Activated CD4-positive, alpha-beta T cell treated with anti-CD3 and anti-CD28 coated beads, Interleukin-2, amount 10 ng/mL, durations not matched to agents 7 days and 5 days (primary cell): Measurements from ENCODE around the gene BPNT1. TPM values are rescaled to one million over a fixed set of nuclear protein-coding genes. Genes with fewer than 3 reads are reported as not detected.
A peak's percentile ranks its signal among the peaks of the same experiment; 100 is the strongest.
"Not testable (repeated sequence)": the region's sequence is repeated elsewhere in the genome, so short reads cannot be mapped to it uniquely, and the experiment has no call there.

Source experiments
- CTCF ChIA-PET: fragments of 350-600 bp; sonication (Branson Sonifier 250); formaldehyde crosslinking; loops from one replicate; lab custom pipeline; 2021; ENCODE audit warnings: antibody characterized with exemption; lab: Charles Lee
- POLR2A ChIA-PET: fragments of 350-600 bp; sonication (Branson Sonifier 250); formaldehyde crosslinking; loops from one replicate; lab custom pipeline; 2021; ENCODE audit warnings: antibody characterized with exemption; lab: Charles Lee
- DNase-seq: peaks from one replicate; pipeline ENCODE4 v3.0.0-alpha.2; 2020
- H3K27ac Mint-ChIP-seq: one replicate; pipeline ENCODE4 v1.8.0; 2021; ENCODE audit warnings: mild to moderate bottlenecking, moderate library complexity, mixed read lengths
- H3K27me3 Mint-ChIP-seq: one replicate; pipeline ENCODE4 v1.8.0; 2021; ENCODE audit warnings: mixed read lengths
- H3K36me3 Mint-ChIP-seq: one replicate; pipeline ENCODE4 v1.8.0; 2021; ENCODE audit warnings: low read depth, mixed read lengths
- H3K4me1 Mint-ChIP-seq: one replicate; pipeline ENCODE4 v1.8.0; 2021; ENCODE audit warnings: mixed read lengths
- H3K4me3 Mint-ChIP-seq: one replicate; pipeline ENCODE4 v1.8.0; 2021; ENCODE audit warnings: mild to moderate bottlenecking, moderate library complexity, mixed read lengths
- H3K9me3 Mint-ChIP-seq: one replicate; pipeline ENCODE4 v1.8.0; 2021; ENCODE audit warnings: mixed read lengths
- total RNA-seq, 2 experiments: library from RNA; stranded (reverse); gene quantifications; one replicate each; pipeline ENCODE4 v1.2.3, GENCODE V29; 2021

BPNT1 gene
- total RNA-seq, 2 experiments from 2014 or later = 23.4 to 23.8 TPM

DNA sequence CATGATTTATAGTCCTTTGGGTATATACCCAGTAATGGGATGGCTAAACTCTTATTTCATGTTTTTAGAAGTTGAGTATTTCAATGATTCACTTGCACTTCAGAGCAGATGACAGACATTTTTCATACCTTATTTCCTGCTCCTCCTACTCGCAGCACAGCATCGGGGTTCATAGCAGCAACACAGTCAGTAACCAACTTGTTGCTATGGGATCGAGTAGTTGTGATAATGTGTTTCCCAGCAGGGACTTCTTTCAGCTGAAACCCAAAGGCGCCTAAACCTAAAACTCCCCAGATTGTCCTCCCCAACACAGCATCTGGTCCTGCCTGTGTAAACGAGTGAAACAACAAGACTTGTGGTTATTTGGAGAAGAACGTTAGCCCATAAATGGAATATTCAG lies 27.0 kb downstream of the BPNT1 start:
- no peak for DNase-seq
- Mint-ChIP-seq H3K36me3 (peaks cover 27% of the 10 kb centered on the region), H3K4me1 (no peaks in the 10 kb centered on the region), H3K9me3 (no peaks in the 10 kb centered on the region), H3K27ac (no peak overlapping the region), H3K27me3 (no peaks in the 10 kb centered on the region), H3K4me3 (no peak overlapping the region)
- CTCF ChIA-PET = no interaction called here
- POLR2A ChIA-PET = no interaction called here

DNA sequence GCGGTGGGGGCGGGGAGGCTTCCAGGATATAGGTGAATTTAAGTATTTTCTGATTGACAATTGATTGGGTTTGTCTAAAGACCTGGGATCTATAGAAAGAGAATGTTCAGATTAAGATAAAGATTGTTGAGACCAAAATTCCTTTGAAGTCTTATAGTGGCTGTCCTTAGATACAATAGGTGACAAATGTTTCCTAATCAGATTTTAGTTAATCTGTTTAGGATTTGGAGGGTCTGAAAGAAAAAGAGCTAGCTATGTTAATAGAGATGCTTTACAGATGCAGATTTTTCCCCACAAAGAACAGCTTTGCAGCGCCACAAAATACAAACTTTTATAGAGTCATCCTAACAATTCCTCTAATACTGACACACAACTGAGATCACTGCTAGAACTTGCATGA lies 28.7 kb downstream of the BPNT1 start:
- no peak overlapping the region for H3K27ac Mint-ChIP-seq
- peaks cover 5% of the 10 kb centered on the region for H3K4me1 Mint-ChIP-seq
- H3K36me3 Mint-ChIP-seq = peaks cover 27% of the 10 kb centered on the region
- ChIA-PET CTCF (no interaction called here), POLR2A (no interaction called here)
- no peaks in the 10 kb centered on the region for H3K9me3 Mint-ChIP-seq
- H3K27me3 Mint-ChIP-seq = no peaks in the 10 kb centered on the region
- DNase-seq = no peak
- no peak overlapping the region for H3K4me3 Mint-ChIP-seq

DNA sequence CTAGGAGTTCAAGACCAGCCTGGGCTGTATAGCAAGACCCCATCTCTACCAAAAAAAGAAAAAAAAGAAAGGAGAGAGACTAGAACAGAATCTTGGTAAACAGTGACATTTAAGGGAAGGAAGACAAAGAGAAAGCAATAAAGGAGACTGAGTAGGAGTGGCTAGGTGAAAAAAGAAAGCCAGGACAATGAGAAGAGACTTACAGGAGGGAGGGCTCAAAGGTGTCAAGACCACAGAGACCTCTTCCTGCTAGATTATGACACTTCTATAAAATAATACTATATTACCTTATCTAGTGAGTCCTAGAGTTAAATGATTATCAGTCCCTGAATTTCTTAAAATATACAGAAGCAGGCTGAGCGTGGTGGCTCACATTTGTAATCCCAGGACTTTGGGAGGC lies 33.2 kb downstream of the BPNT1 start:
- Mint-ChIP-seq H3K27me3 (no peaks in the 10 kb centered on the region), H3K9me3 (no peaks in the 10 kb centered on the region), H3K36me3 (peaks cover 6% of the 10 kb centered on the region), H3K4me1 (peaks cover 5% of the 10 kb centered on the region), H3K27ac (peak overlapping the region; percentile 44), H3K4me3 (no peak overlapping the region)
- CTCF ChIA-PET = no interaction called here
- POLR2A ChIA-PET = no interaction called here
- DNase-seq = no peak

DNA sequence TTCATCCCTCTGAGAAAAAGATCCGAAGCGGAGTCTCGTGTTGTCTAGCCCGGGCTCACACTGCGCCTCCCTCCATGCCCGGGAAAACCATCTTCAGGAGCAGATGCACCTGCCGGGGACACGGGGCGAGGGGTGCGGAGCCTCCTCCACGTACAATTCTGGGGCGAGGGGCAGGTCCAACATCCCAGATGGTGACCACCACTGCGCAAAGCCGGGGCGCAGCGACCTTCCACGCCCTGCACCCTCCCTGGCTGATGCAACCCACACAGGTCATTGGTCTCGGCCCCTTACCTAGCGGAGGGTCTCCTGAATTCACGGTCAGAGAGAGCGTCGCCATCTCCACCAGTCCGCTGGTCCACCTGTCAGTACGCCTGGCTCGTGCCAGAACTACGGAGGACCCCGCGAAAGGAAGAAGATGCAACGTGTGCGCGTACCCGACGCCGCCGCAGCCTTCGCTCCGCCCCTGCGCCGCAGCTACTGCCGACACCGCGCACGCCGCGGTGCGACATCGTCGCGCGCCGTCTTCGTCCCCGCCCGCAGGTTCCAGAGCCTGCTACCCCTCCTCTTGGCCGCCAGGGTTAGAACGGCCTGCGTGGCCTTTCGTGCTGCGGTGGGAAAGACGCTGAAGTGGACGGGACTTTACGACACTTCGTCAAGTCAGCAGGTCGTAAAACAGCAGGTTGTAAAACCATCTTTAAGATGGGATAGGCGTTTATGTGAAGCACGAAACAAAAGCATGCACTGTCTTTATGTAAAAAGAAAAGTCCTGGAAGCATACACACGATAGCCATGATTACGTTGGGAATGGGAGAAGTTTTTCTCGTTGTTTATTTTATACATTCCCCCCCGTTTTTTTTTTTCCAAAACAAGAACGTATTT lies 43.3 kb downstream of the BPNT1 start, which contains the start of gene EPRS1:
EPRS1 (minus strand) TSS at position 454 of the 879 bp plus-strand sequence; CDS start at position 337, 117 bp downstream.
- no peaks in the 10 kb centered on the region for H3K9me3 Mint-ChIP-seq
- peak within 1 kb of the TSS; percentile 97 for H3K27ac Mint-ChIP-seq
- peak within 1 kb of the TSS; percentile 98 for H3K4me3 Mint-ChIP-seq
- peak; percentile 95 for DNase-seq
- peaks cover 47% of the 10 kb centered on the region for H3K4me1 Mint-ChIP-seq
- peaks cover 12% of the 10 kb centered on the region for H3K36me3 Mint-ChIP-seq
- H3K27me3 Mint-ChIP-seq = no peaks in the 10 kb centered on the region
- ChIA-PET CTCF (interaction anchor here (0.6 to 1.0 kb wide), 9 partner anchors 8 to 129 kb away, joined by 3 to 5 read pairs (median 4); no protein-coding TSS in a partner anchor), POLR2A (no interaction called here)

DNA sequence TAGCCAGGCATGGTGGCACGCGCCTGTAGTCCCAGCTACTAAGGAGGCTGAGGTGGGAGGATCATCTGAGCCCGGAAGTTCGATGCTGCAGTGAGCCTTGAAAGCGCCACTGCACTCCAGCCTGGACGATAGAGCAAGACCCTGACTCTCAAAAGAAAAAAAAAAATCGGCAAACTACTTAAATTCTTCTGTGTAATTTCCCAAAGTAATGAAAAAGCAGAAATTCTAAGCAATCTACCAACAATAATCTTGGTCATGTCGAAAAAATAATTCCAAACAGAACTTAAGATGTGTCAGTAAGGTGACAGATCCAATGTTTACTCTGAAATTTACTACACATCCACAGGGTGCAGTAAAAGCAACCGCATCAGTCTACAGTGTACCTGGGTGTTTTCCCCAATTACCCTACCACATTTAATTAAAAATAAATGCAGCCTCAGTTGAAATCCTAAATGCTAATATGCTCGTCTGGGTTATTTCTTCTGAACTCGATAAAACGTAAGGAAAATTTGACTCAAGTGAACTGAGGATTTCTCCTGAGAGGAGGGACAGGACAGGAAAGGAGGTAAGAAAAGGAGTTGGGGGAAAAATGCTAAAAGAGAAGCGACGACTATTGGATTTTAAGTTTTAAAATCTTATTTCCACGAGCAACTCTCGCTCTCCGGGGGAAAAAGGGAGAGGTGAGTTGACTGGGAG lies 44.1 kb downstream of the BPNT1 start:
- H3K27me3 Mint-ChIP-seq = no peaks in the 10 kb centered on the region
- DNase-seq = peak; percentile 14
- no peaks in the 10 kb centered on the region for H3K9me3 Mint-ChIP-seq
- peaks cover 12% of the 10 kb centered on the region for H3K36me3 Mint-ChIP-seq
- H3K27ac Mint-ChIP-seq = peak overlapping the region; percentile 97
- peak overlapping the region; percentile 98 for H3K4me3 Mint-ChIP-seq
- H3K4me1 Mint-ChIP-seq = peaks cover 52% of the 10 kb centered on the region
- CTCF ChIA-PET = interaction anchor here (0.6 to 1.0 kb wide), 9 partner anchors 8 to 128 kb away, joined by 3 to 5 read pairs (median 4); no protein-coding TSS in a partner anchor
- POLR2A ChIA-PET = interaction anchor here (1.2 kb wide), 1 partner anchor 14 kb away, joined by 3 read pairs; no protein-coding TSS in a partner anchor

DNA sequence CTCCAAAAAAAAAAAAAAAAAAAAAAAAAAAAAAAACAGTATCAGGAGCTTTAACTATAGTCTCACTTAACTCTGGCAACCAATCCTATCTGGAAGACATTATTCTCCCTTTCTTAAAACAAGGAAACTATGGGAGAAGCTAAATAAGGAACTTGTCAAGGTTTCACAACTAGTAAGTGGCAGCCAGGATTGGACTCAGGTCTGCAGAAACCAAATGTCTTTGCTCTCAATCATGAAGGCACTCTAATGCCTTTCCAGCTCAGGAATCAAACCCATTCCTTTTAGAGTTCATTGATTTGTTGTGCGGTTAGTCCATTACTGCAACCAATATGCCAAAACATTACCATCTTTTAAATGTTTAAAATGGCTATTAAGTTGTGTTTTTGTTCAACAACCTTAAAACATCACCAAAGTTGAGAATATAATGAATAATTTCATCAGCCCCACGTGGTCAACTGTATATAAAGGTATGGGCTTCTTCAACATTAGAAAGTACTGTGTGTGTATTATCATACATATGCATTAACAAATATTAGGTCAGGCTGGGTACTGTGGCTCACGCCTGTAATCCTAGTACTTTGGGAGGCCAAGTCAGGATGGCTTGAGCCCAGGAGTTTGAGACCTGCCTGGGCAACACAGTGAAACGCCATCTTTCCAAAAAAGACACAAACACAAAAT lies 44.8 kb downstream of the BPNT1 start:
- H3K27ac Mint-ChIP-seq = peak overlapping the region; percentile 97
- H3K4me1 Mint-ChIP-seq = peaks cover 52% of the 10 kb centered on the region
- CTCF ChIA-PET = interaction anchor here (1.0 kb wide), 1 partner anchor 9 kb away, joined by 3 read pairs; no protein-coding TSS in a partner anchor

DNA sequence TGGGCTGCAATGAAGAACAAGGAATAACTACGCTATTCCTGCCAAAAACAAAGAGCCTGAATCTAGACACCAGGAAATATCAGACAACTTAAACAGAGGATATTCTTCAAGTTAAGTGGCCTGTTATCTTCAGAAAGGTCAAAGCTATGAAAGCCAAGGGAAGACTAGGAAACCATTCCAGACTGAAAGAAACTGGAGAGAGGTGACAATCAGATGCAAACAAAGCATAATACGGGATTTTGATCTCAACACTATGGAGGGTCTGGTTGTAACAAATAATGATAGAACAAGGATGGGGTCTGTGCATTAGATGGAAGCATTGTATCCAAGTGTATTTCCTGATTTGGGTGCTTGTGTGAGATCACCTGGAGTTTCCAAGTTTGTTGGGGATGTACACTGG lies 45.9 kb downstream of the BPNT1 start:
- no peaks in the 10 kb centered on the region for H3K9me3 Mint-ChIP-seq
- DNase-seq = no peak
- no peaks in the 10 kb centered on the region for H3K27me3 Mint-ChIP-seq
- ChIA-PET POLR2A (no interaction called here), CTCF (no interaction called here)
- H3K36me3 Mint-ChIP-seq = peaks cover 18% of the 10 kb centered on the region
- H3K4me3 Mint-ChIP-seq = no peak overlapping the region
- no peak overlapping the region for H3K27ac Mint-ChIP-seq
- peaks cover 57% of the 10 kb centered on the region for H3K4me1 Mint-ChIP-seq

More for the DNA sequence above, 44.8 kb downstream of the BPNT1 start:
- DNase-seq = no peak
- Mint-ChIP-seq H3K4me3 (peak overlapping the region; percentile 98), H3K36me3 (peaks cover 12% of the 10 kb centered on the region), H3K27me3 (no peaks in the 10 kb centered on the region), H3K9me3 (no peaks in the 10 kb centered on the region)
- POLR2A ChIA-PET = interaction anchor here (1.2 kb wide), 1 partner anchor 13 kb away, joined by 3 read pairs; no protein-coding TSS in a partner anchor

DNA sequence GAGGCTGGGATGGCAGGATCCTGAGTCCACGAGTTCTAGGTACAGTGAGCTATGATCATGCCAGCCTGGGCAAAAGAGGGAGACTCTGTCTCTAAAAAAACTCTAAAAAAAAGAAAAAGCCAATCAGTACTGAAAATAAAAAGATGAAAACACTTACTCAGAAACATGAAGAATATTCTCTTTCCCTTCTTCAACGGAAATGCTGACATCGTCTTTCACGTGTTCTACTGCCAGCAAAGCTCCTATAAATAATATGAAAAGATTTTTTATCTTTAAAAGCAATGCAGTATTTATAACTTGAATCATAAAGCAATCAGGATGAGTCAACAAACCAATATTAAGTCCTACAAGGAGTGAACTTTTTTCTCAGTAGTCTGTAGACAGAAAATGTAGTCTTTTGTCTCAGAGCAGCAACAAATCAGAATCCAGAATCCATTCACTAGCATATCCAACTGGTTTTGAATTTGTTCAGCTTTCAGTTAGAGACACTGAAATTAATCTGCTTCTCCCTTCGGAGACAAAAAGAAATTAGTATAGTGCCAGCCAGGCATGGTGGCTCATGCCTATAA lies 49.5 kb downstream of the BPNT1 start:
- Mint-ChIP-seq H3K4me1 (peaks cover 53% of the 10 kb centered on the region), H3K27ac (no peak overlapping the region), H3K36me3 (peaks cover 36% of the 10 kb centered on the region), H3K9me3 (no peaks in the 10 kb centered on the region), H3K27me3 (no peaks in the 10 kb centered on the region), H3K4me3 (no peak overlapping the region)
- ChIA-PET CTCF (interaction anchor here (1.2 to 1.8 kb wide), 3 partner anchors 28 to 72 kb away, joined by 4 read pairs; no protein-coding TSS in a partner anchor), POLR2A (no interaction called here)
- DNase-seq = no peak

DNA sequence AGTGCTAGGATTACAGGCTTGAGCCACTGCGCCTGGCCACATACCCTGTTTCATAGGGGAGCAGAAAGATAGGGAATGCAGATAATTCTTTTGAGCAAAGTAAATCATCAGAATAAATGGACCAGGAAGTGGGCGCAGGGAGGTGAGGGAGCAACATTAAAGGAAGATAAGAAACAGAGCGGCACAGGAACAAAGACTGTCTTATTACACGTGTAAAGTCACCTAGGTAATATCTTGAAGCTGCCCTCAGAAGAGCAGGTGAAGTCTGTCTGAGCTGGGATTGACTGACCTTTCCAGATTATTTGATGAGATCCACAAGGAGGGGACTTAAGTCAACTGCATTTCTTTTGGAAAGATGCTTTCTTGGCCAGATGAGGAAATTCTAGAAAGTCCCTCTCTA lies 50.9 kb downstream of the BPNT1 start:
- ChIA-PET POLR2A (no interaction called here), CTCF (interaction anchor here (0.7 kb wide), 1 partner anchor 39 kb away, joined by 3 read pairs; no protein-coding TSS in a partner anchor)
- Mint-ChIP-seq H3K36me3 (peaks cover 39% of the 10 kb centered on the region), H3K27ac (peak overlapping the region; percentile 69), H3K4me1 (peaks cover 44% of the 10 kb centered on the region), H3K9me3 (no peaks in the 10 kb centered on the region), H3K4me3 (no peak overlapping the region), H3K27me3 (no peaks in the 10 kb centered on the region)
- no peak for DNase-seq

DNA sequence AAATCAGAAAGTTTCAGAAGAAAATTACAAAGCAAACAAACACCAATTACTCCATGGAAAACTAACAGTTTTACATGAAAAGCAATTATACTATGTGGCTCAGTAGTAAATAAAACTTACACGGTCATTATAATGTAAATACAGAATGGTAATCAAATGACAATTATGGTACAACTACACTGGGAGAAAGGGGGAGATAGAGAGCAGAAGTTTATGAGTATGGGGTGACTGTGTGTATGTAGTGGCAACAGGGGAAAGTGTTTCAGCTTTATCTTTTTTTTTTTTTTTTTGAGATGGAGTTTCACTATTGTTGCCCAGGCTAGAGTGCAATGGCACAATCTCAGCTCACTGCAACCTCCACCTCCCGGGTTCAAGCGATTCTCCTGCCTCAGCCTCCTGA lies 51.8 kb downstream of the BPNT1 start:
- H3K27me3 Mint-ChIP-seq, H3K27ac Mint-ChIP-seq, POLR2A ChIA-PET, DNase-seq, H3K9me3 Mint-ChIP-seq, H3K4me3 Mint-ChIP-seq: not testable (repeated sequence)
- Mint-ChIP-seq H3K36me3 (peaks cover 35% of the 10 kb centered on the region), H3K4me1 (peaks cover 40% of the 10 kb centered on the region)
- CTCF ChIA-PET = interaction anchor here (0.7 to 1.0 kb wide), 2 partner anchors 8 to 52 kb away, joined by 3 to 4 read pairs; partner anchors contain the start of genes BPNT1 and EPRS1

DNA sequence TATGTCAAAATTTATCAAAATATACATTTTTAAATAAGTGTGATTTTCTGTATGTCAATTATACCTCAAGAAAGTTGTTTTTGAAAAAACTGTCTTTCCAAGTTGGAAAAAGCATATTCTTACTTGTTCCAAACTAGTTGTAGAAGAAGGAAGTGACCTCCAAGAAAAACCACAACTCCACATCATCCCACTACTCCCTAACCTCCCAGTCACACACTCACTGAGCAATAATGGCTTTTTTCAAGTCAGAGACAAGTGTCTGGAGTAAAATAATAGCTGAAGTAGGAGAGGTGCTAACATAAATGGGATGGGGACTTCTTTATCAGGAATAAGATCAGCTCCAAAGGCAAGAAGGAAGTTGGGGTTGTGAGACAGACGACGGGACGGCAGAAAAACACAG lies 56.7 kb downstream of the BPNT1 start:
- Mint-ChIP-seq H3K27me3 (no peaks in the 10 kb centered on the region), H3K4me3 (no peak overlapping the region), H3K9me3 (no peaks in the 10 kb centered on the region), H3K36me3 (peaks cover 46% of the 10 kb centered on the region), H3K4me1 (peaks cover 20% of the 10 kb centered on the region), H3K27ac (no peak overlapping the region)
- ChIA-PET POLR2A (no interaction called here), CTCF (interaction anchor here (1.0 kb wide), 1 partner anchor 15 kb away, joined by 3 read pairs; no protein-coding TSS in a partner anchor)
- DNase-seq = no peak

DNA sequence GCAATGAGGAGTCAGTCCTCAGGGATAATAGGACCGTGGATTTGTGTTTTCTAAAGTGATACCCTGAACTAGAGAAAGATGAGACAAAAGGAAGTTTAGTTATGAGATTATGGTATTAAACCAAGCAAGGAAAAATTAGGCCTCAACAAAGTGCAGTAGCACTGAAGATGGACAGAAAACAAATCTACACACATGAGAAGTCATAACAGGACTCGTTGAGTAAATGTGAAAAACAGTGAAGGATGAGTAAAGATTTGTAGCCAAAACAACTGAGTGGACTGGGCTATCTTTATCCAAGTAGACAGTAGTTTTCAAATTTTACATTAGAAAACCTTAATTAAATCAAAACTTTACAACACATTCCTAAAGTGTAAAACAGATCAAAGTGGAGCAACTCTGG lies 58.3 kb downstream of the BPNT1 start:
- POLR2A ChIA-PET = interaction anchor here (1.2 kb wide), 1 partner anchor 13 kb away, joined by 3 read pairs; no protein-coding TSS in a partner anchor
- H3K4me3 Mint-ChIP-seq = no peak overlapping the region
- no peaks in the 10 kb centered on the region for H3K27me3 Mint-ChIP-seq
- H3K27ac Mint-ChIP-seq = peak overlapping the region; percentile 0
- H3K4me1 Mint-ChIP-seq = peaks cover 10% of the 10 kb centered on the region
- H3K36me3 Mint-ChIP-seq = peaks cover 36% of the 10 kb centered on the region
- no peak for DNase-seq
- H3K9me3 Mint-ChIP-seq = no peaks in the 10 kb centered on the region
- CTCF ChIA-PET = interaction anchor here (0.9 kb wide), 1 partner anchor 10 kb away, joined by 3 read pairs; no protein-coding TSS in a partner anchor
